HCT116 (cell line): ENCODE data around the gene MAS1. TPM values are rescaled to one million over a fixed set of nuclear protein-coding genes. Genes with fewer than 3 reads are reported as not detected.

Experiments used
- ATAC-seq: fragments of 200-7000 bp; cut with Tn5 transposase; 2 replicates; pipeline ENCODE4 v1.9.1; 2020; ENCODE audit warnings: mild to moderate bottlenecking, moderate library complexity
- BruUV-seq: library from RNA; stranded (reverse); fragments of 400-500 nt; replicated peaks from 2 replicates; lab custom pipeline; 2021; lab: Mats Ljungman, UMichigan
- CTCF ChIA-PET: fragments of 300-600 bp; sonication (Branson Sonifier 250); formaldehyde crosslinking; loops from one replicate; lab custom pipeline; 2021; ENCODE audit warnings: antibody characterized with exemption; lab: Charles Lee
- POLR2A ChIA-PET: fragments of 300-600, 350-600 bp; sonication (Branson Sonifier 250); formaldehyde crosslinking; loops from one replicate; lab custom pipeline; 2021; ENCODE audit warnings: antibody characterized with exemption; lab: Charles Lee
- RAD21 ChIA-PET, 2 experiments: fragments of 300-600 bp; sonication (Branson Sonifier 250); formaldehyde crosslinking; loops; one replicate each; lab custom pipeline; 2023; ENCODE audit warnings: low total read pairs in 2 of 2; ENCODE audit not compliant: uncharacterized antibody in 2 of 2, unreplicated experiment in 2 of 2, low non-redundant PET in 1 of 2; lab: Charles Lee
- DNase-seq: peaks from one replicate; pipeline ENCODE4 v3.0.0-alpha.2; 2010; ENCODE audit warnings: low read depth, low spot score
- H2AFZ ChIP-seq: fragments of 200-600 bp; shearing (Covaris generic), sonication (generic); 2 replicates; pipeline ENCODE4 v1.6.1; 2017; ENCODE audit warnings: low read depth, mixed run types, mixed read lengths, antibody characterized with exemption, low read length; ENCODE audit not compliant: poor library complexity, severe bottlenecking
- H3K27ac ChIP-seq: 2 replicates; pipeline ENCODE4 v1.5.1; 2012; ENCODE audit warnings: low read depth, low read length
- H3K27me3 ChIP-seq: fragments of 200-600 bp; sonication (generic); 2 replicates; pipeline ENCODE4 v1.6.1; 2016; ENCODE audit warnings: mixed run types, low read length, mixed read lengths; ENCODE audit not compliant: insufficient read depth
- H3K36me3 ChIP-seq, 2 experiments: fragments of 200-500 bp in 1 of 2; fragments of 200-600 bp in 1 of 2; sonication (Bioruptor generic) in 1 of 2; sonication (generic) in 1 of 2; 2 replicates each; pipeline versions ENCODE4 v1.5.1 to v1.6.1; 2014 to 2016; ENCODE audit warnings: low read length in 2 of 2, inconsistent platforms in 1 of 2, mixed read lengths in 1 of 2, mixed run types in 1 of 2; ENCODE audit not compliant: insufficient read depth in 2 of 2, control insufficient read depth in 1 of 2
- H3K4me1 ChIP-seq, 2 experiments: fragments of 200-600 bp in 1 of 2; sonication (generic) in 1 of 2; 2 replicates each; pipeline versions ENCODE4 v1.5.1 to v1.6.1; 2012 to 2017; ENCODE audit warnings: low read length in 2 of 2, inconsistent platforms in 1 of 2, mild to moderate bottlenecking in 1 of 2, mixed read lengths in 1 of 2, mixed run types in 1 of 2, moderate library complexity in 1 of 2; ENCODE audit not compliant: insufficient read depth in 2 of 2, control insufficient read depth in 1 of 2
- H3K4me2 ChIP-seq: fragments of 200-600 bp; sonication (generic); 2 replicates; pipeline ENCODE4 v1.6.1; 2017; ENCODE audit warnings: mixed run types, low read length, mixed read lengths
- H3K4me3 ChIP-seq, 2 experiments: fragments of 200-600 bp in 1 of 2; sonication (generic) in 1 of 2; replicated peaks in 1 of 2; 2 replicates each; pipeline ENCODE4 v1.5.1; 2011 to 2016; ENCODE audit warnings: low read length in 2 of 2, control low read depth in 1 of 2, low read depth in 1 of 2, mild to moderate bottlenecking in 1 of 2, mixed read lengths in 1 of 2, mixed run types in 1 of 2
- H3K79me2 ChIP-seq: fragments of 200-600 bp; sonication (generic); 2 replicates; pipeline ENCODE4 v1.6.1; 2017; ENCODE audit warnings: mild to moderate bottlenecking, mixed run types, low read length, moderate library complexity, mixed read lengths; ENCODE audit not compliant: insufficient read depth
- H3K9ac ChIP-seq: fragments of 200-600 bp; sonication (generic); 2 replicates; pipeline ENCODE4 v1.6.1; 2016; ENCODE audit warnings: low read length, mixed read lengths
- H3K9me2 ChIP-seq: fragments of 200-600 bp; sonication (generic), shearing (Covaris generic); 2 replicates; pipeline ENCODE4 v1.6.1; 2017; ENCODE audit warnings: mixed run types, mild to moderate bottlenecking, moderate library complexity; ENCODE audit not compliant: insufficient read depth
- H3K9me3 ChIP-seq, 2 experiments: fragments of 200-500 bp in 1 of 2; fragments of 200-600 bp in 1 of 2; sonication (Bioruptor generic) in 1 of 2; sonication (generic) in 1 of 2; 2 replicates each; pipeline ENCODE4 v1.6.1; 2014 to 2017; ENCODE audit warnings: low read length in 2 of 2, mixed read lengths in 2 of 2, inconsistent platforms in 1 of 2, low read depth in 1 of 2, mild to moderate bottlenecking in 1 of 2, mixed run types in 1 of 2, moderate library complexity in 1 of 2; ENCODE audit not compliant: control insufficient read depth in 1 of 2, insufficient read depth in 1 of 2
- H4K20me1 ChIP-seq: fragments of 200-600 bp; sonication (generic), shearing (Covaris generic); 2 replicates; pipeline ENCODE4 v1.6.1; 2017; ENCODE audit warnings: mixed run types, mild to moderate bottlenecking, moderate library complexity; ENCODE audit not compliant: insufficient read depth
- CBX3 ChIP-seq: IDR thresholded peaks from 2 replicates; pipeline ENCODE4 v1.6.1; 2012; ENCODE audit warnings: low read depth
- ELF1 ChIP-seq: IDR thresholded peaks from 2 replicates; pipeline ENCODE4 v1.6.1; 2012; ENCODE audit warnings: low read depth, borderline replicate concordance
- EZH2 ChIP-seq: fragments of 200-600 bp; sonication (generic); IDR thresholded peaks from 2 replicates; pipeline ENCODE4 v1.6.1; 2017; ENCODE audit warnings: antibody characterized with exemption, mixed run types
- EZH2phosphoT487 ChIP-seq: fragments of 200-600 bp; IDR thresholded peaks from 2 replicates; pipeline ENCODE4 v1.6.1; 2018; ENCODE audit warnings: antibody characterized with exemption, borderline replicate concordance
- JUND ChIP-seq: IDR thresholded peaks from 2 replicates; pipeline ENCODE4 v1.6.1; 2012
- POLR2A ChIP-seq: IDR thresholded peaks from 2 replicates; pipeline ENCODE4 v1.7.0; 2011; ENCODE audit warnings: borderline replicate concordance; ENCODE audit not compliant: insufficient read depth, insufficient read length; ENCODE audit errors: extremely low read depth
- RAD21 ChIP-seq: IDR thresholded peaks from 2 replicates; pipeline ENCODE4 v1.6.1; 2012; ENCODE audit warnings: low read depth, mild to moderate bottlenecking
- SIN3A ChIP-seq: IDR thresholded peaks from 2 replicates; pipeline ENCODE4 v1.6.1; 2012; ENCODE audit warnings: low read depth
- SRF ChIP-seq: IDR thresholded peaks from 2 replicates; pipeline ENCODE4 v1.6.1; 2012; ENCODE audit warnings: low read depth
- YY1 ChIP-seq: IDR thresholded peaks from 2 replicates; pipeline ENCODE4 v1.6.1; 2011; ENCODE audit warnings: low read length, low read depth, moderate library complexity, mild to moderate bottlenecking; ENCODE audit not compliant: insufficient replicate concordance; ENCODE audit errors: extremely low read depth
- intact Hi-C: fragments of 100-400 bp; cut with micrococcal nuclease; formaldehyde crosslinking; loops from 2 replicates; pipeline ENCODE4 v1.10.0; 2022
- total RNA-seq: library from RNA; stranded (reverse); gene quantifications from one replicate; pipeline ENCODE4 v1.2.1, GENCODE V29; 2021; ENCODE audit not compliant: unreplicated experiment
- TF ChIP-seq, protein P1 (sequence below): IDR thresholded peaks from 2 replicates; pipeline ENCODE4 v1.6.1; 2012
- TF ChIP-seq, protein P2 (sequence below): IDR thresholded peaks from 2 replicates; pipeline ENCODE4 v1.6.1; 2012
- TF ChIP-seq, protein P3 (sequence below): IDR thresholded peaks from 2 replicates; pipeline ENCODE4 v1.6.1; 2011; ENCODE audit warnings: mild to moderate bottlenecking, low read length, moderate library complexity; ENCODE audit not compliant: insufficient replicate concordance; ENCODE audit errors: extremely low read depth
- TF ChIP-seq, protein P4 (sequence below): IDR thresholded peaks from 2 replicates; pipeline ENCODE4 v1.6.1; 2012; ENCODE audit warnings: low read depth
- TF ChIP-seq, protein P5 (sequence below), 3 experiments: fragments of 200-600 bp in 1 of 3; sonication (generic) in 1 of 3; IDR thresholded peaks in 2 of 3; conservative IDR thresholded peaks in 1 of 3; 2 replicates each; pipeline ENCODE4 v1.5.1; 2012 to 2017; ENCODE audit warnings: low read depth in 2 of 3, low read length in 2 of 3, antibody characterized with exemption in 1 of 3, borderline replicate concordance in 1 of 3, control low read depth in 1 of 3, mild to moderate bottlenecking in 1 of 3, mixed read lengths in 1 of 3, mixed run types in 1 of 3, moderate library complexity in 1 of 3; ENCODE audit not compliant: insufficient read depth in 1 of 3

MAS1 gene
- total RNA-seq, 1 experiment from 2014 or later, result not detected

DNA sequence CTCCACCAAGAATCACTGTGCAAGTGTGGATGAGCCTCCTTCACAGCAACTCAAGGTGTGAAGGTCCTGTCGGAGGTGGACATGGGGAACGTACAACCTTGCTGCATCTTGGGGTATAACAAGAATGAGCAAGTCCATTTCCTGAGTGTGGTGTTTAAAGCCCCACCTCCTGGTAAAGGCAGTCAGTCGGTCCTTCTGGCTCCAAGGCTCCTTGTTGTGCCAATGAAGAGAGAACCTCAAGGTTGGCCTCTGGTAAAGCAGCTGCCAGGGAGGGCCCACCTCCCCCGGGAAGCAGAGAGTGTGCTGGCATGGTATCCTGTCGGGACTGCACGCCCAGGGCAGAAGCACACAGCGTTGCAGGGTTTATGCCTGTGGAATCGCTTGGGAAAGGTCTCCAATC lies 12.4 kb upstream of the MAS1 start (continued):
- TF ChIP-seq YY1, result no peak
- TF ChIP-seq, protein P1, sequence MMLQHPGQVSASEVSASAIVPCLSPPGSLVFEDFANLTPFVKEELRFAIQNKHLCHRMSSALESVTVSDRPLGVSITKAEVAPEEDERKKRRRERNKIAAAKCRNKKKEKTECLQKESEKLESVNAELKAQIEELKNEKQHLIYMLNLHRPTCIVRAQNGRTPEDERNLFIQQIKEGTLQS, result no peak

DNA sequence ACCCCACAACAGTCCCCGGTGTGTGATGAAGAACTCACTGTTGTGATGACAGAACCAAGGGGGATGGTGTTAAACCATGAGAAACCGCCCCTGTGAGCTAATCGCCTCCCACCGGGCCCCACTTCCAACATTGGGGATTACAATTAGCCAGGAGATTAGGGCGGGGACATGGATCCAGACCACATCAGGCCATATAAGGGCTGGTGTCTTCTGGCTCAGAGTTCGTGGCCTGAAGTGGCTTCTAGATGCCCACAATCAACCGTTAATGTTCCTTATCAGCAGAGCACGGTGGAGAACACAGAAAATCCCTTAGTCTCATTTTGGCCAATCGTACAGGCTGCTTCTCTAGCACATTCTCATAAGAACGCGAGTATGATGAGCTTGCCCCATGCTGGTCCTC lies 10.9 kb upstream of the MAS1 start:
- ChIA-PET CTCF (no interaction called here), RAD21 (no interaction called here), POLR2A (no interaction called here)
- no peak overlapping the region for H3K4me3 ChIP-seq
- H3K79me2 ChIP-seq, result no peaks in the 10 kb centered on the region
- intact Hi-C loops, result no loop called here
- H2AFZ ChIP-seq, result no peak overlapping the region
- no peaks in the 10 kb centered on the region for H3K9me3 ChIP-seq
- no peaks in the 10 kb centered on the region for H3K36me3 ChIP-seq
- no peak overlapping the region for H3K4me2 ChIP-seq
- H3K4me1 ChIP-seq, result no peaks in the 10 kb centered on the region
- H3K27me3 ChIP-seq, result peaks cover 14% of the 10 kb centered on the region
- TF ChIP-seq, protein P2, sequence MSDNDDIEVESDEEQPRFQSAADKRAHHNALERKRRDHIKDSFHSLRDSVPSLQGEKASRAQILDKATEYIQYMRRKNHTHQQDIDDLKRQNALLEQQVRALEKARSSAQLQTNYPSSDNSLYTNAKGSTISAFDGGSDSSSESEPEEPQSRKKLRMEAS, result no peak
- TF ChIP-seq SIN3A, result no peak
- TF ChIP-seq, protein P3, sequence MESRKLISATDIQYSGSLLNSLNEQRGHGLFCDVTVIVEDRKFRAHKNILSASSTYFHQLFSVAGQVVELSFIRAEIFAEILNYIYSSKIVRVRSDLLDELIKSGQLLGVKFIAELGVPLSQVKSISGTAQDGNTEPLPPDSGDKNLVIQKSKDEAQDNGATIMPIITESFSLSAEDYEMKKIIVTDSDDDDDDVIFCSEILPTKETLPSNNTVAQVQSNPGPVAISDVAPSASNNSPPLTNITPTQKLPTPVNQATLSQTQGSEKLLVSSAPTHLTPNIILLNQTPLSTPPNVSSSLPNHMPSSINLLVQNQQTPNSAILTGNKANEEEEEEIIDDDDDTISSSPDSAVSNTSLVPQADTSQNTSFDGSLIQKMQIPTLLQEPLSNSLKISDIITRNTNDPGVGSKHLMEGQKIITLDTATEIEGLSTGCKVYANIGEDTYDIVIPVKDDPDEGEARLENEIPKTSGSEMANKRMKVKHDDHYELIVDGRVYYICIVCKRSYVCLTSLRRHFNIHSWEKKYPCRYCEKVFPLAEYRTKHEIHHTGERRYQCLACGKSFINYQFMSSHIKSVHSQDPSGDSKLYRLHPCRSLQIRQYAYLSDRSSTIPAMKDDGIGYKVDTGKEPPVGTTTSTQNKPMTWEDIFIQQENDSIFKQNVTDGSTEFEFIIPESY, result no peak
- no peak for TF ChIP-seq EZH2phosphoT487
- TF ChIP-seq ELF1, result no peak
- no peak for TF ChIP-seq JUND
- TF ChIP-seq SRF, result no peak
- no peak for TF ChIP-seq POLR2A
- no peak for TF ChIP-seq CBX3
- no peak for TF ChIP-seq EZH2
- TF ChIP-seq, protein P4, sequence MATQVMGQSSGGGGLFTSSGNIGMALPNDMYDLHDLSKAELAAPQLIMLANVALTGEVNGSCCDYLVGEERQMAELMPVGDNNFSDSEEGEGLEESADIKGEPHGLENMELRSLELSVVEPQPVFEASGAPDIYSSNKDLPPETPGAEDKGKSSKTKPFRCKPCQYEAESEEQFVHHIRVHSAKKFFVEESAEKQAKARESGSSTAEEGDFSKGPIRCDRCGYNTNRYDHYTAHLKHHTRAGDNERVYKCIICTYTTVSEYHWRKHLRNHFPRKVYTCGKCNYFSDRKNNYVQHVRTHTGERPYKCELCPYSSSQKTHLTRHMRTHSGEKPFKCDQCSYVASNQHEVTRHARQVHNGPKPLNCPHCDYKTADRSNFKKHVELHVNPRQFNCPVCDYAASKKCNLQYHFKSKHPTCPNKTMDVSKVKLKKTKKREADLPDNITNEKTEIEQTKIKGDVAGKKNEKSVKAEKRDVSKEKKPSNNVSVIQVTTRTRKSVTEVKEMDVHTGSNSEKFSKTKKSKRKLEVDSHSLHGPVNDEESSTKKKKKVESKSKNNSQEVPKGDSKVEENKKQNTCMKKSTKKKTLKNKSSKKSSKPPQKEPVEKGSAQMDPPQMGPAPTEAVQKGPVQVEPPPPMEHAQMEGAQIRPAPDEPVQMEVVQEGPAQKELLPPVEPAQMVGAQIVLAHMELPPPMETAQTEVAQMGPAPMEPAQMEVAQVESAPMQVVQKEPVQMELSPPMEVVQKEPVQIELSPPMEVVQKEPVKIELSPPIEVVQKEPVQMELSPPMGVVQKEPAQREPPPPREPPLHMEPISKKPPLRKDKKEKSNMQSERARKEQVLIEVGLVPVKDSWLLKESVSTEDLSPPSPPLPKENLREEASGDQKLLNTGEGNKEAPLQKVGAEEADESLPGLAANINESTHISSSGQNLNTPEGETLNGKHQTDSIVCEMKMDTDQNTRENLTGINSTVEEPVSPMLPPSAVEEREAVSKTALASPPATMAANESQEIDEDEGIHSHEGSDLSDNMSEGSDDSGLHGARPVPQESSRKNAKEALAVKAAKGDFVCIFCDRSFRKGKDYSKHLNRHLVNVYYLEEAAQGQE, result no peak
- TF ChIP-seq RAD21, result no peak
- TF ChIP-seq YY1, result no peak
- TF ChIP-seq, protein P5, sequence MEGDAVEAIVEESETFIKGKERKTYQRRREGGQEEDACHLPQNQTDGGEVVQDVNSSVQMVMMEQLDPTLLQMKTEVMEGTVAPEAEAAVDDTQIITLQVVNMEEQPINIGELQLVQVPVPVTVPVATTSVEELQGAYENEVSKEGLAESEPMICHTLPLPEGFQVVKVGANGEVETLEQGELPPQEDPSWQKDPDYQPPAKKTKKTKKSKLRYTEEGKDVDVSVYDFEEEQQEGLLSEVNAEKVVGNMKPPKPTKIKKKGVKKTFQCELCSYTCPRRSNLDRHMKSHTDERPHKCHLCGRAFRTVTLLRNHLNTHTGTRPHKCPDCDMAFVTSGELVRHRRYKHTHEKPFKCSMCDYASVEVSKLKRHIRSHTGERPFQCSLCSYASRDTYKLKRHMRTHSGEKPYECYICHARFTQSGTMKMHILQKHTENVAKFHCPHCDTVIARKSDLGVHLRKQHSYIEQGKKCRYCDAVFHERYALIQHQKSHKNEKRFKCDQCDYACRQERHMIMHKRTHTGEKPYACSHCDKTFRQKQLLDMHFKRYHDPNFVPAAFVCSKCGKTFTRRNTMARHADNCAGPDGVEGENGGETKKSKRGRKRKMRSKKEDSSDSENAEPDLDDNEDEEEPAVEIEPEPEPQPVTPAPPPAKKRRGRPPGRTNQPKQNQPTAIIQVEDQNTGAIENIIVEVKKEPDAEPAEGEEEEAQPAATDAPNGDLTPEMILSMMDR (IDR thresholded peaks at IDR 0.05 in 2 of 3, conservative IDR thresholded peaks at IDR 0.05 in 1 of 3; ENCODE audit: borderline replicate concordance in 1 of 3, insufficient read depth in 1 of 3, low read depth in 2 of 3, low read length in 2 of 3), result no peak
- H3K9me2 ChIP-seq, result no peaks in the 10 kb centered on the region
- no peak overlapping the region for H3K9ac ChIP-seq
- ATAC-seq, result no peak
- no TSS peak for BruUV-seq
- DNase-seq, result no peak
- no peak overlapping the region for H3K27ac ChIP-seq
- no peaks in the 10 kb centered on the region for H4K20me1 ChIP-seq
